H9 (cell line): ENCODE measurements around the gene GPC3. TPM values are rescaled to one million over a fixed set of nuclear protein-coding genes. Genes with fewer than 3 reads are reported as not detected.

ENCODE experiments used
- DNase-seq: peaks from one replicate; pipeline ENCODE4 v3.0.0-alpha.2; 2017
- H2AFZ ChIP-seq: one replicate; pipeline ENCODE4 v1.6.1; 2013; ENCODE audit warnings: mild to moderate bottlenecking, low read length, control low read depth, moderate library complexity
- H2AK5ac ChIP-seq: 2 replicates; pipeline ENCODE4 v1.6.1; 2013; ENCODE audit warnings: low read length, control low read depth, mixed read lengths; ENCODE audit not compliant: insufficient read length
- H2BK120ac ChIP-seq: one replicate; pipeline ENCODE4 v1.6.1; 2013; ENCODE audit warnings: low read depth, mild to moderate bottlenecking, low read length, control low read depth, inconsistent platforms; ENCODE audit not compliant: poor library complexity, severe bottlenecking
- H2BK12ac ChIP-seq: 2 replicates; pipeline ENCODE4 v1.6.1; 2013; ENCODE audit warnings: low read length, control low read depth, mixed read lengths, low read depth; ENCODE audit not compliant: insufficient read length
- H2BK15ac ChIP-seq: 2 replicates; pipeline ENCODE4 v1.6.1; 2013; ENCODE audit warnings: low read depth, low read length, control low read depth
- H2BK20ac ChIP-seq: one replicate; pipeline ENCODE4 v1.6.1; 2013; ENCODE audit warnings: low read depth, mild to moderate bottlenecking, low read length, control low read depth, inconsistent platforms; ENCODE audit not compliant: poor library complexity, severe bottlenecking
- H2BK5ac ChIP-seq: 2 replicates; pipeline ENCODE4 v1.6.1; 2013; ENCODE audit warnings: low read length, control low read depth, mixed read lengths; ENCODE audit not compliant: insufficient read length
- H3K14ac ChIP-seq: 2 replicates; pipeline ENCODE4 v1.6.1; 2013; ENCODE audit warnings: low read length, control low read depth; ENCODE audit not compliant: insufficient read depth
- H3K18ac ChIP-seq: 2 replicates; pipeline ENCODE4 v1.6.1; 2013; ENCODE audit warnings: low read depth, mild to moderate bottlenecking, mixed read lengths, low read length, control low read depth; ENCODE audit not compliant: insufficient read length
- H3K23ac ChIP-seq: 2 replicates; pipeline ENCODE4 v1.6.1; 2013; ENCODE audit warnings: low read length, control low read depth, mixed read lengths, low read depth; ENCODE audit not compliant: insufficient read length
- H3K23me2 ChIP-seq: 2 replicates; pipeline ENCODE4 v1.6.1; 2013; ENCODE audit warnings: low read depth, mild to moderate bottlenecking, mixed read lengths, low read length, control low read depth; ENCODE audit not compliant: insufficient read length, poor library complexity, severe bottlenecking
- H3K27ac ChIP-seq: 2 replicates; pipeline ENCODE4 v1.5.1; 2013; ENCODE audit warnings: low read length, control low read depth, mixed read lengths, low read depth; ENCODE audit not compliant: insufficient read length
- H3K27me3 ChIP-seq: 2 replicates; pipeline ENCODE4 v1.6.1; 2013; ENCODE audit warnings: low read length, control low read depth, inconsistent platforms; ENCODE audit not compliant: insufficient read depth
- H3K4ac ChIP-seq: 2 replicates; pipeline ENCODE4 v1.6.1; 2013; ENCODE audit warnings: low read depth, mild to moderate bottlenecking, control low read depth, inconsistent platforms, low read length, moderate library complexity
- H3K4me1 ChIP-seq: 2 replicates; pipeline ENCODE4 v1.6.1; 2013; ENCODE audit warnings: low read length, control low read depth, inconsistent platforms; ENCODE audit not compliant: insufficient read depth
- H3K4me2 ChIP-seq: 2 replicates; pipeline ENCODE4 v1.6.1; 2013; ENCODE audit warnings: low read length, control low read depth, mixed read lengths; ENCODE audit not compliant: insufficient read length, insufficient read depth
- H3K56ac ChIP-seq: 2 replicates; pipeline ENCODE4 v1.6.1; 2013; ENCODE audit warnings: low read depth, mild to moderate bottlenecking, mixed read lengths, low read length, control low read depth; ENCODE audit not compliant: insufficient read length
- H3K79me1 ChIP-seq: 2 replicates; pipeline ENCODE4 v1.6.1; 2013; ENCODE audit warnings: low read depth, mild to moderate bottlenecking, moderate library complexity, low read length, control low read depth, inconsistent platforms; ENCODE audit not compliant: insufficient read depth, poor library complexity, severe bottlenecking
- H3K79me2 ChIP-seq: 2 replicates; pipeline ENCODE4 v1.6.1; 2013; ENCODE audit warnings: low read length, control low read depth, inconsistent platforms; ENCODE audit not compliant: insufficient read depth
- H3K9ac ChIP-seq: 2 replicates; pipeline ENCODE4 v1.6.1; 2013; ENCODE audit warnings: low read length, control low read depth, mixed read lengths; ENCODE audit not compliant: insufficient read length; ENCODE audit errors: extremely low read depth
- H3K9me3 ChIP-seq: one replicate; pipeline ENCODE4 v1.6.1; 2013; ENCODE audit warnings: low read depth, low read length, inconsistent platforms; ENCODE audit not compliant: control insufficient read depth
- H3T11ph ChIP-seq: one replicate; pipeline ENCODE4 v1.6.1; 2013; ENCODE audit warnings: mild to moderate bottlenecking, low read length, control low read depth, inconsistent platforms
- H4K20me1 ChIP-seq: one replicate; pipeline ENCODE4 v1.6.1; 2013; ENCODE audit not compliant: control insufficient read depth, insufficient read length, insufficient read depth
- H4K5ac ChIP-seq: 2 replicates; pipeline ENCODE4 v1.6.1; 2013; ENCODE audit warnings: low read depth, mild to moderate bottlenecking, mixed read lengths, low read length, control low read depth; ENCODE audit not compliant: insufficient read length
- H4K8ac ChIP-seq: replicated peaks from 2 replicates; pipeline ENCODE4 v1.6.1; 2013; ENCODE audit warnings: low read length, control low read depth, mixed read lengths, low read depth; ENCODE audit not compliant: insufficient read length
- H4K91ac ChIP-seq: 2 replicates; pipeline ENCODE4 v1.6.1; 2013; ENCODE audit warnings: low read depth, mild to moderate bottlenecking, moderate library complexity, mixed read lengths, low read length, control low read depth; ENCODE audit not compliant: insufficient read length
- H3K27ac Mint-ChIP-seq, 3 experiments: 2 replicates in 2 of 3; 3 replicates in 1 of 3; pipeline ENCODE4 v1.8.0; 2020 to 2021; ENCODE audit warnings: mixed read lengths in 3 of 3, mild to moderate bottlenecking in 1 of 3, moderate library complexity in 1 of 3
- H3K27me3 Mint-ChIP-seq: 2 replicates; pipeline ENCODE4 v1.8.0; 2021; ENCODE audit warnings: low read depth, mild to moderate bottlenecking, moderate library complexity, mixed read lengths
- H3K36me3 Mint-ChIP-seq, 3 experiments: 2 replicates in 2 of 3; 3 replicates in 1 of 3; pipeline ENCODE4 v1.8.0; 2020 to 2021; ENCODE audit warnings: low read depth in 3 of 3, mixed read lengths in 3 of 3; ENCODE audit not compliant: insufficient read depth in 1 of 3
- H3K4me1 Mint-ChIP-seq, 2 experiments: 2 replicates each; pipeline ENCODE4 v1.8.0; 2020; ENCODE audit warnings: mixed read lengths in 2 of 2
- H3K4me3 Mint-ChIP-seq, 2 experiments: 2 replicates in 1 of 2; 3 replicates in 1 of 2; pipeline ENCODE4 v1.8.0; 2020 to 2021; ENCODE audit warnings: mild to moderate bottlenecking in 2 of 2, mixed read lengths in 2 of 2, moderate library complexity in 1 of 2
- H3K9me3 Mint-ChIP-seq, 2 experiments: 2 replicates in 1 of 2; 3 replicates in 1 of 2; pipeline ENCODE4 v1.8.0; 2020; ENCODE audit warnings: mild to moderate bottlenecking in 2 of 2, mixed read lengths in 2 of 2, moderate library complexity in 1 of 2
- CTCF ChIP-seq: fragments of 200-600 bp; sonication (generic); conservative IDR thresholded peaks from 3 replicates; pipeline ENCODE4 v1.8.0; 2021; ENCODE audit warnings: antibody characterized with exemption, mild to moderate bottlenecking
- WGBS: extraction: QIAGEN DNeasy Blood & Tissue Kit; methylation state at CpG from one replicate; pipeline ENCODE4 v1.1.7; 2013; ENCODE audit warnings: missing lambda C conversion rate, low lambda C conversion rate, mixed read lengths; ENCODE audit not compliant: insufficient read length; ENCODE audit errors: extremely low coverage; 5-methylcytosine and 5-hydroxymethylcytosine counted together
- total RNA-seq: library from RNA; stranded (reverse); gene quantifications from 2 replicates; pipeline ENCODE4 v1.2.1, GENCODE V29; 2021

The GPC3 gene
- total RNA-seq, 1 experiment from 2014 or later = 108 TPM

- peaks cover 1 to 11% (median 2%) of the 10 kb centered on the region in 3 experiments; a peak in 5 of 7 replicates for H3K36me3 Mint-ChIP-seq
- H2BK20ac ChIP-seq = no peak overlapping the region
- H3K9me3 Mint-ChIP-seq = peaks cover 0 to 3% of the 10 kb centered on the region in 2 experiments; a peak in 2 of 5 replicates
- no peaks in the 10 kb centered on the region for H3K23me2 ChIP-seq
- H3K4me3 Mint-ChIP-seq = no peak overlapping the region
- no peak overlapping the region for H2AK5ac ChIP-seq
- H4K20me1 ChIP-seq = no peaks in the 10 kb centered on the region
- H3K9me3 ChIP-seq = no peaks in the 10 kb centered on the region
- H2AFZ ChIP-seq = no peak overlapping the region
- TF ChIP-seq CTCF = no peak
- peaks cover 10 to 13% of the 10 kb centered on the region in 2 experiments for H3K4me1 Mint-ChIP-seq
- no peak overlapping the region for H3T11ph ChIP-seq
- no peak overlapping the region for H3K23ac ChIP-seq
- no peak overlapping the region for H3K9ac ChIP-seq
- H2BK15ac ChIP-seq = no peak overlapping the region
- no peaks in the 10 kb centered on the region for H3K79me2 ChIP-seq
- no peak for DNase-seq
- no peak overlapping the region for H3K27ac Mint-ChIP-seq
- H2BK12ac ChIP-seq = no peak overlapping the region
- no peak overlapping the region for H3K4ac ChIP-seq
- H2BK5ac ChIP-seq = no peak overlapping the region
- H3K27ac ChIP-seq = no peak overlapping the region
- H4K5ac ChIP-seq = no peak overlapping the region
- H3K27me3 Mint-ChIP-seq = no peaks in the 10 kb centered on the region
- no peak overlapping the region for H3K14ac ChIP-seq
- H3K79me1 ChIP-seq = no peaks in the 10 kb centered on the region
- H3K4me1 ChIP-seq = no peaks in the 10 kb centered on the region
- H3K27me3 ChIP-seq = no peaks in the 10 kb centered on the region
- H3K4me2 ChIP-seq = no peak overlapping the region
- H4K8ac ChIP-seq = no peak overlapping the region
- no CpG with 5 or more reads among the region's 1 CpG for WGBS
- H3K18ac ChIP-seq = no peak overlapping the region
- no peak overlapping the region for H4K91ac ChIP-seq
- H3K56ac ChIP-seq = no peak overlapping the region
- H2BK120ac ChIP-seq = no peak overlapping the region
These were observed 378.4 kb downstream of the GPC3 start for GRCh38 chrX:133606990-133607389.
